HG02642 (cell line): ENCODE results near the gene AKR1C4.
"Not testable (repeated sequence)": the region's sequence is repeated elsewhere in the genome, so short reads cannot be mapped to it uniquely, and the experiment has no call there.

ENCODE experiments used
- ATAC-seq: cut with Tn5 transposase; IDR thresholded peaks from one replicate; pipeline ENCODE4 v1.9.1; 2021; ENCODE audit warnings: mild to moderate bottlenecking; ENCODE audit not compliant: unreplicated experiment, poor library complexity

Gene AKR1C4

GRCh38 chr10:5199398-5199797 is 2.8 kb downstream of the AKR1C4 start:
- no peak for ATAC-seq

DNA sequence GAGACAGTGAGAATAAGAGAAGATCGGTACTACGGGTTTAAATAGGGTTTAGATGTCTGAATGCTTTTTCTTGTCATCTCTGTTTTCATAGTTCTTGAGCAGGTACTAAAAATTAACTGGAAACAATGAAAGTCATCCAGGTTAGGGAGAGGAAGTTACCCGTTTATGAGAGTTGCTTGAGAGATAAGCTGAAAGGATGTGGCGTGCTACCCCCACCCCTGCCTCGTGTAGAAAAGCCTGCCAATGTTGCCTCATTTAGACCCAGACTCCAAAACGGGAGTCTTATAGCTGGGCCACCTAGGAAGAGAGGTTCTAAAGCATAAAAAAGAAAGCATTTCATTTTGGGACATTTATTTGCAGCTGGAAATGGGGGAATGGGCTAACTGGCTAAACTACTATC is 10.2 kb downstream of the AKR1C4 start:
- ATAC-seq, result no peak

DNA sequence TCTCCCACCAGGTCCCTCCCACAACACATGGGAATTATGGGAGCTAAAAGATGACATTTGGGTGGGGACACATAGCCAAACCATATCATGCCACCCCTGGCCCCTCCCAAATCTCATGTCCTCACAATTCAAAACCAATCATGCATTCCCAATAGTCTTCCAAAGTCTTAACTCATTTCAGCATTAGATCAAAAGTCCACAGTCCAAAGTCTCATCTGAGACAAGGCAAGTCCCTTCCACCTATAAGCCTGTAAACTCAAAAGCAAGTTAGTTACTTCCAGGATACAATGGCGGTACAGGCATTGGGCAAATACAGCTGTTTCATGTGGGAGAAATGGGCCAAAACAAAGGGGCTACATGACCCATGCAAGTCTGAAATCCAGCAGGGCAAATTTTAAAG is 13.1 kb downstream of the AKR1C4 start:
- not testable (repeated sequence) for ATAC-seq

DNA sequence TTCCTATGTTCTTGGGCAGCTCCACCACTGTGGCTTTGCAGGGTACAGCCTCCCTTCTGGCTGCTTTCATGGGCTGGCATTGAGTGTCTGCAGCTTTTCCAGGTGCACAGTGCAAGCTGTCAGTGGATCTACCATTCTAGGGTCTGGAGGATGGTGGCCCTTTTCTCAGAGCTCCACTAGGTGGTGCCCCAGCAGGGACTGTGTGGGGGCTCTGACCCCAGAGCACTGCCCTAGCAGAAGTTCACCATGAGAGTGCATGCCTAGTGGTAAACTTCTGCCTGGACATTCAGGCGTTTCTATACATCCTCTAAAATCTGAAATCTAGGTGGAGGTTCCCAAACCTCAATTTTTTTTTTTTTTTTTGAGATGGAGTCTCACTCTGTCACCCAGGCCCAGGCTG is 13.6 kb downstream of the AKR1C4 start:
- ATAC-seq, result not testable (repeated sequence)

- no peak for ATAC-seq
These were observed 15.3 kb downstream of the AKR1C4 start for GRCh38 chr10:5211696-5212536.

- ATAC-seq, result no peak
These were observed 20.2 kb downstream of the AKR1C4 start for GRCh38 chr10:5216801-5217200.

DNA sequence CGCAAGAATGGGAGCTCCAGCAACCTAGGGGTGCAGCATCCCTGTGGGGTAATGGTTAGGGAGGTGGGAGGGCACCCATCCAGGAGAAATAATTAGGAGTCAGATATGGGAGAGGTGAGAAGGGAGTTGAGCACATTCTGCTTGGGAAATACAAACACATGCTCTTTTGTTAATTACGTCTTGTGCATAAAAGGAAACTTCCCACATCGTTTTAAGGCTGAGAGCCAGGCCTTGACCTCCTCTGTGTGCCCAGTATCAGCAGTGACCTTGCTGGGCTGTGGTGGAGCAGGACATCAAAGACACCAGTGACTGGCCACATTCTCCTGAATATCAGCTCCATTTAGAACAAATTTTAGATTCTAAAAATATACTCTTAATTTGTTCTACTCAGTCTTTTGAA is 22.6 kb downstream of the AKR1C4 start:
- ATAC-seq, result no peak

DNA sequence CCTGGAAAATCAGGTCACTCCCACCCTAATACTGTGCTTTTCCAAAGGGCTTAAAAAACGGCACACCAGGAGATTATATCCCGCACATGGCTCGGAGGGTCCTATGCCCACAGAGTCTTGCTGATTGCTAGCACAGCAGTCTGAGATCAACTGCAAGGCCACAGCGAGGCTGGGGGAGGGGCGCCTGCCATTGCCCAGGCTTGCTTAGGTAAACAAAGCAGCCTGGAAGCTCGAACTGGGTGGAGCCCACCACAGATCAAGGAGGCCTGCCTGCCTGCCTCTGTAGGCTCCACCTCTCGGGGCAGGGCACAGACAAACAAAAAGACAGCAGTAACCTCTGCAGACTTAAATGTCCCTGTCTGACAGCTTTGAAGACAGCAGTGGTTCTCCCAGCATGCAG is 26.3 kb downstream of the AKR1C4 start:
- not testable (repeated sequence) for ATAC-seq

DNA sequence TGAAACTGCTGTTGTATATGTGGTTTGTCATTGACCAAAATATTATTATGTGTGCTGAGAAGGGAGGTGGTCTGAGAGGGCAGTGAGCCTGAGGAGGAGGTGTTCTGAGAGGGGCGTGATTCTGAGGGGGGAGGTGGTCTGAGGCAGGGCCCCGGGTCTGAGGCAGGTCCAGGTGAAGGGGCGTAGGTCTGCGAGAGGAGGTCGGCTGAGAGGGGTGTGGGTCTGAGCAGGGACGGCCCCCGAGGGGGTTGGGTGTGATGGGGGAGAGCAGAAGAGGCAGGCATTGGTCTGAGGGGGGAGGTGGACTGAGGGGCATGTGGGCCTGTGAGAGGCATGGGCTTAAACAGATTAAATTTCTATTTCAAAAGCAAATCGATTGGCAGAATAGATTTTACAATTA is 32.4 kb downstream of the AKR1C4 start:
- no peak for ATAC-seq

GRCh38 chr10:5233324-5233723 is 36.7 kb downstream of the AKR1C4 start:
- no peak for ATAC-seq

GRCh38 chr10:5234106-5234860 is 37.6 kb downstream of the AKR1C4 start:
- ATAC-seq, result no peak

- ATAC-seq, result not testable (repeated sequence)
These were observed 40.9 kb downstream of the AKR1C4 start for GRCh38 chr10:5237541-5237940.

DNA sequence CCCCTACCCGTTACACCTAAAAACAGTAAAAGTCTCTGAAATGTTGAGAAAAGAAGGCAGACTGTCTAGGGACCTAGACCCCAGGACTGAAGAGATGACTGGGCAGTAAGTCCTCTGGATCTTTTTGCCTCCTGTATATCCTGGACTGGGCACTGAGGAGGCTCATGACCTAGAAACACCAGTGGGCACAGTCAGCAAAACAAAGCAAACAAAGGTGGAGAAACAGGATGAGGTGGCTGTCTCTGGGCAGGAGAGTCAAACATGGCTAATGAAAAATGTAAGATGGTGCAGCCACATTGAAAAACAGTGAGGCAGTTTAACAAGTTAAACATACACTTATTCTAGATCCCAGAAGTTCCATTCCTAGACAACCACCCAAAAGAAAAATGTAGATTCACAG is 45.9 kb downstream of the AKR1C4 start:
- ATAC-seq, result no peak

DNA sequence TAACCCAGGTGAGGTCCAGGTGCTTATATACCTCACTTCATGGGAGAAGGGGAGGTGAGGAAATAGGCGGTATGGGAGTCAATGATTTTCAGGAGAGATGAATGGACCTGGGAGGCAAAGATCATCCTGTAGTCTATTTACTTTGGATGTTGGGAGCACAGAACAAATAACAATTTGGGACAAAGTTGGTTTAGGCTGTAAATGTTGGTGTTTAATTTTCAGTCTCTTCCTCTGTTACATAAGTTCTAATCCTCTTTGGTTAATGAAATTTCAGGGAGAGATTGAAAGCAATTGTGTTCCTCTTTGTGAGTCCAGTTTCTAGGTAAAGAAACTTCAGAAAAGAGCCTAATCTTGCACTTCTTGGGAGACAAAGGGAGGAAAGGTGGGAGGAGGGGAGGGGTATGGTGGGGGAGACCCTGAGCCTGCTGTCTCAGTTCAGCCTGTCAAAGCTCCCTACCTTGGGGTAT is 46.9 kb downstream of the AKR1C4 start:
- ATAC-seq, result no peak

DNA sequence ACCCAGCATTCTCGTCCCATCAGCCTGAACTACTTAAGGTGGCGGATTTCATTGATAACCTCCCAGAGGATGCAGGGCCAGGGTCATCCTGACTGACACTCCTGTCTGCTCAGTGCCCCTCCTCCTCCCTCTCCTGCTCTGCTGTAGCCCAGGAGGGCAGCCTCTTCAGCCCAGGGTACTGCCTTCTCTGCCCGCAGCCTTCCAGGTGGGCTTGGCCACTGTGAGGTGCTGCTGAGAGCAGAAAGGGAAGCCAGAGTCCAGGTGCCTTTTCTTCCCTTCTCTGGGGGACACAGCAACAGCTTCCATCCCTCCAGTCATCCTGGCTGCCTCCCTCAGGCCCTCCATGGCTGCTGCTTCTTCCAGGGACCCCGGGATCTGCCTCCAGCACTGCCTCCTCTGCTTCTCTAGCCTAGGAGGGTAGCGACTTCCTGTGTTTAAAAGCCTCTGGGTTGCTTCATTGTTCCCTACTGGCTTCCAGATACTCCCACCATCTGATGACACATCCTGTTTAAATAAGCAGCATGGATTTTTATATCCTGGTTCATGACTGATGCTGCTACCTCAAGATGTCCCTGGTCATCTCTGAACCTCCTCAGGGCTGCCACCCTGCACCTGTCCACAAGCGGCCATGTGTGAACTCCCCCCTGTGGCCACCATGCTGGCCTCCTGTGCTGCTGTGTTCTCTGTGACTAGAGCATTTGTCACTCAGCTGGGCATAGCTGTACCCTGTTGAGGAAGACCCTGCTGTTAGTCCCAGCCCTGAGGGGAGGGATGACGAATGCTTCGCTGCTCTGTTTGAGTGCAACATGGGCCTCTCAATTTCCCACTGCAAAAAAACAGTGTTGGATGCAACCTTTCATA is 55.8 kb downstream of the AKR1C4 start:
- ATAC-seq, result no peak

DNA sequence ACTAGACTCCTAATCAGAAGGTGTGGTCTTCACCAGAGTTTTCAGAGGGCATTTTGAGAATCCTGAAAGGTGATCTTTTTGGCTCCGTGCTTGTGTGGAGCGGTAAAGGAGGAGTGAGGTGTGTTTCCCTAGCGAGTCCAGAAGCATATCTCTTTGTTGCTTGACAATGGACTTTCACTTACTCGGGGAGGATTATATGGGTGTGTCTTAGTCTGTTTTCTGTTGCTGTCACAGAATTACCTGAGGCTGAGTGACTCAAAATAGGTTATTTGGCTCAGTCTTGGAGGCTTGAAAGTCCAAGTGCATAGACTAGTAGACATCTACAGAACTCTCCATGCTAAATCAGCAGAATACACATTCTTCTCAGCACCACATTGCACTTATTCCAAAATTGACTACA is 57.9 kb downstream of the AKR1C4 start:
- ATAC-seq, result no peak

DNA sequence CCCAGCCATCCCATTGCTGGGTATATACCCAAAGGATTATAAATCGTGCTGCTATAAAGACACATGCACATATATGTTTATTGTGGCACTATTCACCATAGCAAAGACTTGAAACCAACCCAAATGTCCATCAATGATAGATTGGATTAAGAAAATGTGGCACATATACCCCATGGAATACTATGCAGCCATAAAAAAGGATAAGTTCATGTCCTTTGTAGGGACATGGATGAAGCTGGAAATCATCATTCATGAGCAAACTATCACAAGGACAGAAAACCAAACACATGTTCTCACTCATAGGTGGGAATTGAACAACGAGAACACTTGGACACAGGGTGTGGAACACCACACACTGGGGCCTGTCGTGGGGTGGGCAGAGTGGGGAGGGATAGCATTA is 61.1 kb downstream of the AKR1C4 start:
- ATAC-seq, result not testable (repeated sequence)

- ATAC-seq, result no peak
These were observed 62.7 kb downstream of the AKR1C4 start for GRCh38 chr10:5259132-5259951.

DNA sequence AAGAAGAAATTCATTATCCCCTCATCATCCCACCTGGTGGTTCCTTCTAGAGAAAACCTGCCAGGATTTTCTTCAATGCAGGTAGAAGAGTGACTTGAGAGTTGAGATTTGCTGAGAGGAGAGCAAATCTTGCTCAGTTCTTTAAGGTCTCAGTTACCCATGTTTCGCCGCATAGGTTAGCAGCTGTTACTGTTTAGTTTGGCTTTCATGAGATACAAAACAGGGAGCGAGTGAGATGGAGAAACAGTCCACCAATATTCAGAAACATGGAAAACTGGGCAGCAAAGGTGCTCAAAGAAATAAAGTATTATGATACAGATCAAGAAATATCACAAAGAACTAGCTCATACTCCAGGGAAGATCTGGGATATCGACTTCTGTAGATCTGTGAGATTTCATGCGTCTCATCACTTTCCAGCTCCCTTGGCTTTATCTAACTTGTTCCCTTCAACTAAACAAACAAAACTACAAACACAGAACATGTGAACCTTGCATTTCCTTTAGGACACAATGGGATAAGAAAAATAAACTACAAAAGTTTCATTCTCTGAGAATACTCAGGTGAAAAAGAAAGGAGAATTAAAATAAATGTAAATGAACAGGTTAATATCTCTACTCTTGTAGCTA is 63.4 kb downstream of the AKR1C4 start:
- ATAC-seq, result no peak
